Stomach (tissue), 4 donors: ENCODE results near the gene RASGRP4.

Experiments used
- POLR2A ChIP-seq, 4 donors: fragments of 450-650 bp; IDR thresholded peaks; one replicate each; pipeline ENCODE4 v1.6.1; 2016; ENCODE audit warnings: antibody characterized with exemption in 4 of 4, control low read depth in 2 of 4, mild to moderate bottlenecking in 1 of 4, moderate library complexity in 1 of 4
- TF ChIP-seq, protein P1 (sequence below), 7 experiments: fragments of 450-650 bp in 4 of 7; fragments of 200-600 bp in 3 of 7; sonication (generic) in 3 of 7; IDR thresholded peaks; one replicate each; pipeline ENCODE4 v1.5.1; 2016 to 2019; ENCODE audit warnings: antibody characterized with exemption in 7 of 7, control low read depth in 2 of 7, mild to moderate bottlenecking in 1 of 7

DNA sequence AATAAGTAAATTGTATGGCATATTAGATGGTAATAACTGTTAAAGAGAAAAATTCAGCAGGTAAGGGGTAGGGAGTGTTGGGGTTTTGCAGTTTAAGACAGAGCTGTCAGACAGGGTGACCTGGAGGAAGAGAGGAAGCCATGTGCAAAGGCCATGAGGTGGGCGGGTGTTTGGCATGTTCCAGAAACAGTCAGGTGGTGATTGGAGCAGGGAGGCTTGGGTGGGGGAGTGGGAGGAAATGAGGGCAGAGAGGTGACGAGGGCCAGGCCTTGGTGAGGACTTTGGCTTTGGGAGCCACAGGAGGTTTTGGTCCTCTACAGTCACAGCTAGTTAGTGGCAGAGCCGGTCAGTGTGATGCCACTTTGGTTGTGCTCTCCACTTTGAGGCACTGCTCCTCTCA lies 27.6 kb upstream of the RASGRP4 start:
- no peak for TF ChIP-seq POLR2A (IDR thresholded peaks at IDR 0.05)
- TF ChIP-seq, protein P1, sequence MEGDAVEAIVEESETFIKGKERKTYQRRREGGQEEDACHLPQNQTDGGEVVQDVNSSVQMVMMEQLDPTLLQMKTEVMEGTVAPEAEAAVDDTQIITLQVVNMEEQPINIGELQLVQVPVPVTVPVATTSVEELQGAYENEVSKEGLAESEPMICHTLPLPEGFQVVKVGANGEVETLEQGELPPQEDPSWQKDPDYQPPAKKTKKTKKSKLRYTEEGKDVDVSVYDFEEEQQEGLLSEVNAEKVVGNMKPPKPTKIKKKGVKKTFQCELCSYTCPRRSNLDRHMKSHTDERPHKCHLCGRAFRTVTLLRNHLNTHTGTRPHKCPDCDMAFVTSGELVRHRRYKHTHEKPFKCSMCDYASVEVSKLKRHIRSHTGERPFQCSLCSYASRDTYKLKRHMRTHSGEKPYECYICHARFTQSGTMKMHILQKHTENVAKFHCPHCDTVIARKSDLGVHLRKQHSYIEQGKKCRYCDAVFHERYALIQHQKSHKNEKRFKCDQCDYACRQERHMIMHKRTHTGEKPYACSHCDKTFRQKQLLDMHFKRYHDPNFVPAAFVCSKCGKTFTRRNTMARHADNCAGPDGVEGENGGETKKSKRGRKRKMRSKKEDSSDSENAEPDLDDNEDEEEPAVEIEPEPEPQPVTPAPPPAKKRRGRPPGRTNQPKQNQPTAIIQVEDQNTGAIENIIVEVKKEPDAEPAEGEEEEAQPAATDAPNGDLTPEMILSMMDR (IDR thresholded peaks at IDR 0.05) = no peak
